Measurements from ENCODE around the gene ERAS.

- TF ChIP-seq CTCF (conservative IDR thresholded peaks at IDR 0.05; ENCODE audit: low read length) (no peak), EZH2phosphoT487 (IDR thresholded peaks at IDR 0.05; ENCODE audit: borderline replicate concordance, low read depth, low read length) (no peak)
These were observed 38.5 kb upstream of the ERAS start for GRCh38 chrX:48787505-48788443.
